GM19438 (cell line): Measurements from ENCODE around the gene AIMP2.
"Not testable (repeated sequence)": the region's sequence is repeated elsewhere in the genome, so short reads cannot be mapped to it uniquely, and the experiment has no call there.

ENCODE experiments used
- ATAC-seq: cut with Tn5 transposase; IDR thresholded peaks from one replicate; pipeline ENCODE4 v1.9.1; 2021; ENCODE audit warnings: low read depth; ENCODE audit not compliant: unreplicated experiment

Gene AIMP2

GRCh38 chr7:6026011-6026819 is 17.1 kb downstream of the AIMP2 start:
- peak; percentile 98 for ATAC-seq

- ATAC-seq, result no peak
Observed at GRCh38 chr7:6026820-6027311, 17.8 kb downstream of the AIMP2 start.

GRCh38 chr7:6027806-6028365 is 18.8 kb downstream of the AIMP2 start:
- no peak for ATAC-seq

GRCh38 chr7:6028563-6028962 is 19.5 kb downstream of the AIMP2 start:
- ATAC-seq, result no peak

GRCh38 chr7:6030988-6031387 is 21.9 kb downstream of the AIMP2 start, which contains the start of gene ANKRD61:
Gene ANKRD61 (plus strand): TSS chr7:6031376. CDS start chr7:6031376, 0 bp downstream.
- no peak for ATAC-seq

- ATAC-seq, result no peak
Observed at GRCh38 chr7:6031567-6031966, 22.5 kb downstream of the AIMP2 start.

- ATAC-seq, result no peak
Observed at GRCh38 chr7:6032167-6032566, 23.1 kb downstream of the AIMP2 start.

- no peak for ATAC-seq
Observed at GRCh38 chr7:6032641-6033040, 23.6 kb downstream of the AIMP2 start.

GRCh38 chr7:6035165-6035564 is 26.1 kb downstream of the AIMP2 start:
- ATAC-seq, result no peak

- no peak for ATAC-seq
Observed at GRCh38 chr7:6035686-6036085, 26.6 kb downstream of the AIMP2 start.

- no peak for ATAC-seq
Observed at GRCh38 chr7:6049780-6050179, 40.7 kb downstream of the AIMP2 start.

GRCh38 chr7:6051185-6051584 is 42.1 kb downstream of the AIMP2 start:
- not testable (repeated sequence) for ATAC-seq

GRCh38 chr7:6056616-6057015 is 47.5 kb downstream of the AIMP2 start:
- no peak for ATAC-seq

GRCh38 chr7:6057316-6058129 is 48.5 kb downstream of the AIMP2 start:
- ATAC-seq, result no peak

GRCh38 chr7:6059941-6060340 is 50.9 kb downstream of the AIMP2 start:
- not testable (repeated sequence) for ATAC-seq

- no peak for ATAC-seq
Observed at GRCh38 chr7:6071406-6071805, 62.3 kb downstream of the AIMP2 start.
